HCT116 (cell line): ENCODE results near the gene POU3F4. TPM values are rescaled to one million over a fixed set of nuclear protein-coding genes. Genes with fewer than 3 reads are reported as not detected.

Experiments
- ATAC-seq: fragments of 200-7000 bp; cut with Tn5 transposase; 2 replicates; pipeline ENCODE4 v1.9.1; 2020; ENCODE audit warnings: mild to moderate bottlenecking, moderate library complexity
- BruUV-seq: library from RNA; stranded (reverse); fragments of 400-500 nt; replicated peaks from 2 replicates; lab custom pipeline; 2021; lab: Mats Ljungman, UMichigan
- CTCF ChIA-PET: fragments of 300-600 bp; sonication (Branson Sonifier 250); formaldehyde crosslinking; loops from one replicate; lab custom pipeline; 2021; ENCODE audit warnings: antibody characterized with exemption; lab: Charles Lee
- POLR2A ChIA-PET: fragments of 300-600, 350-600 bp; sonication (Branson Sonifier 250); formaldehyde crosslinking; loops from one replicate; lab custom pipeline; 2021; ENCODE audit warnings: antibody characterized with exemption; lab: Charles Lee
- RAD21 ChIA-PET, 2 experiments: fragments of 300-600 bp; sonication (Branson Sonifier 250); formaldehyde crosslinking; loops; one replicate each; lab custom pipeline; 2023; ENCODE audit warnings: low total read pairs in 2 of 2; ENCODE audit not compliant: uncharacterized antibody in 2 of 2, unreplicated experiment in 2 of 2, low non-redundant PET in 1 of 2; lab: Charles Lee
- DNase-seq: peaks from one replicate; pipeline ENCODE4 v3.0.0-alpha.2; 2010; ENCODE audit warnings: low read depth, low spot score
- H2AFZ ChIP-seq: fragments of 200-600 bp; shearing (Covaris generic), sonication (generic); 2 replicates; pipeline ENCODE4 v1.6.1; 2017; ENCODE audit warnings: low read depth, mixed run types, mixed read lengths, antibody characterized with exemption, low read length; ENCODE audit not compliant: poor library complexity, severe bottlenecking
- H3K27ac ChIP-seq: 2 replicates; pipeline ENCODE4 v1.5.1; 2012; ENCODE audit warnings: low read depth, low read length
- H3K27me3 ChIP-seq: fragments of 200-600 bp; sonication (generic); 2 replicates; pipeline ENCODE4 v1.6.1; 2016; ENCODE audit warnings: mixed run types, low read length, mixed read lengths; ENCODE audit not compliant: insufficient read depth
- H3K36me3 ChIP-seq, 2 experiments: fragments of 200-500 bp in 1 of 2; fragments of 200-600 bp in 1 of 2; sonication (Bioruptor generic) in 1 of 2; sonication (generic) in 1 of 2; 2 replicates each; pipeline versions ENCODE4 v1.5.1 to v1.6.1; 2014 to 2016; ENCODE audit warnings: low read length in 2 of 2, inconsistent platforms in 1 of 2, mixed read lengths in 1 of 2, mixed run types in 1 of 2; ENCODE audit not compliant: insufficient read depth in 2 of 2, control insufficient read depth in 1 of 2
- H3K4me1 ChIP-seq, 2 experiments: fragments of 200-600 bp in 1 of 2; sonication (generic) in 1 of 2; 2 replicates each; pipeline versions ENCODE4 v1.5.1 to v1.6.1; 2012 to 2017; ENCODE audit warnings: low read length in 2 of 2, inconsistent platforms in 1 of 2, mild to moderate bottlenecking in 1 of 2, mixed read lengths in 1 of 2, mixed run types in 1 of 2, moderate library complexity in 1 of 2; ENCODE audit not compliant: insufficient read depth in 2 of 2, control insufficient read depth in 1 of 2
- H3K4me2 ChIP-seq: fragments of 200-600 bp; sonication (generic); 2 replicates; pipeline ENCODE4 v1.6.1; 2017; ENCODE audit warnings: mixed run types, low read length, mixed read lengths
- H3K4me3 ChIP-seq, 2 experiments: fragments of 200-600 bp in 1 of 2; sonication (generic) in 1 of 2; replicated peaks in 1 of 2; 2 replicates each; pipeline ENCODE4 v1.5.1; 2011 to 2016; ENCODE audit warnings: low read length in 2 of 2, control low read depth in 1 of 2, low read depth in 1 of 2, mild to moderate bottlenecking in 1 of 2, mixed read lengths in 1 of 2, mixed run types in 1 of 2
- H3K79me2 ChIP-seq: fragments of 200-600 bp; sonication (generic); 2 replicates; pipeline ENCODE4 v1.6.1; 2017; ENCODE audit warnings: mild to moderate bottlenecking, mixed run types, low read length, moderate library complexity, mixed read lengths; ENCODE audit not compliant: insufficient read depth
- H3K9ac ChIP-seq: fragments of 200-600 bp; sonication (generic); 2 replicates; pipeline ENCODE4 v1.6.1; 2016; ENCODE audit warnings: low read length, mixed read lengths
- H3K9me2 ChIP-seq: fragments of 200-600 bp; sonication (generic), shearing (Covaris generic); 2 replicates; pipeline ENCODE4 v1.6.1; 2017; ENCODE audit warnings: mixed run types, mild to moderate bottlenecking, moderate library complexity; ENCODE audit not compliant: insufficient read depth
- H3K9me3 ChIP-seq, 2 experiments: fragments of 200-500 bp in 1 of 2; fragments of 200-600 bp in 1 of 2; sonication (Bioruptor generic) in 1 of 2; sonication (generic) in 1 of 2; 2 replicates each; pipeline ENCODE4 v1.6.1; 2014 to 2017; ENCODE audit warnings: low read length in 2 of 2, mixed read lengths in 2 of 2, inconsistent platforms in 1 of 2, low read depth in 1 of 2, mild to moderate bottlenecking in 1 of 2, mixed run types in 1 of 2, moderate library complexity in 1 of 2; ENCODE audit not compliant: control insufficient read depth in 1 of 2, insufficient read depth in 1 of 2
- H4K20me1 ChIP-seq: fragments of 200-600 bp; sonication (generic), shearing (Covaris generic); 2 replicates; pipeline ENCODE4 v1.6.1; 2017; ENCODE audit warnings: mixed run types, mild to moderate bottlenecking, moderate library complexity; ENCODE audit not compliant: insufficient read depth
- CTCF ChIP-seq, 3 experiments: fragments of 200-600 bp in 1 of 3; sonication (generic) in 1 of 3; IDR thresholded peaks in 2 of 3; conservative IDR thresholded peaks in 1 of 3; 2 replicates each; pipeline ENCODE4 v1.5.1; 2012 to 2017; ENCODE audit warnings: low read depth in 2 of 3, low read length in 2 of 3, antibody characterized with exemption in 1 of 3, borderline replicate concordance in 1 of 3, control low read depth in 1 of 3, mild to moderate bottlenecking in 1 of 3, mixed read lengths in 1 of 3, mixed run types in 1 of 3, moderate library complexity in 1 of 3; ENCODE audit not compliant: insufficient read depth in 1 of 3
- TCF7L2 ChIP-seq: IDR thresholded peaks from 2 replicates; pipeline ENCODE4 v1.7.0; 2011; ENCODE audit warnings: borderline replicate concordance, inconsistent platforms; ENCODE audit not compliant: insufficient read depth, insufficient read length; ENCODE audit errors: extremely low read depth
- intact Hi-C: fragments of 100-400 bp; cut with micrococcal nuclease; formaldehyde crosslinking; loops from 2 replicates; pipeline ENCODE4 v1.10.0; 2022
- total RNA-seq: library from RNA; stranded (reverse); gene quantifications from one replicate; pipeline ENCODE4 v1.2.1, GENCODE V29; 2021; ENCODE audit not compliant: unreplicated experiment
- TF ChIP-seq, protein P1 (sequence below): IDR thresholded peaks from 2 replicates; pipeline ENCODE4 v1.6.1; 2012; ENCODE audit warnings: low read depth

POU3F4 gene
- total RNA-seq, 1 experiment from 2014 or later = not detected

DNA sequence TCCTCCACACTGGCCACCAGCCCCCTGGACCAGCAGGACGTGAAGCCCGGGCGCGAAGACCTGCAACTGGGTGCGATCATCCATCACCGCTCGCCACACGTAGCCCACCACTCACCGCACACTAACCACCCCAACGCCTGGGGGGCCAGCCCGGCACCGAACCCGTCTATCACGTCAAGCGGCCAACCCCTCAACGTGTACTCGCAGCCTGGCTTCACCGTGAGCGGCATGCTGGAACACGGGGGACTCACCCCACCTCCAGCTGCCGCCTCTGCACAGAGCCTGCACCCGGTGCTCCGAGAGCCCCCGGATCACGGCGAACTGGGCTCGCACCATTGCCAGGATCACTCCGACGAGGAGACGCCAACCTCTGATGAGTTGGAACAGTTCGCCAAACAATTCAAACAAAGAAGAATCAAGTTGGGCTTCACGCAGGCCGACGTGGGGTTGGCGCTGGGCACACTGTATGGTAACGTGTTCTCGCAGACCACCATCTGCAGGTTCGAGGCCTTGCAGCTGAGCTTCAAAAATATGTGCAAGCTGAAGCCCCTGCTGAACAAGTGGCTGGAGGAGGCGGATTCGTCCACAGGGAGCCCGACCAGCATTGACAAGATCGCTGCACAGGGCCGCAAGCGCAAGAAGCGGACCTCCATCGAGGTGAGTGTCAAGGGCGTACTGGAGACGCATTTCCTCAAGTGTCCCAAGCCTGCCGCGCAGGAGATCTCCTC lies 600 bp downstream of the POU3F4 start:
- Histone ChIP-seq H3K36me3 (no peaks in the 10 kb centered on the region), H2AFZ (no peak overlapping the region), H3K9me2 (no peaks in the 10 kb centered on the region), H3K9me3 (no peaks in the 10 kb centered on the region), H3K4me1 (no peaks in the 10 kb centered on the region), H3K9ac (no peak overlapping the region), H3K4me2 (no peak overlapping the region), H3K27me3 (no peaks in the 10 kb centered on the region), H3K79me2 (no peaks in the 10 kb centered on the region), H3K27ac (no peak overlapping the region), H4K20me1 (no peaks in the 10 kb centered on the region), H3K4me3 (no peak overlapping the region)
- ChIA-PET POLR2A (no interaction called here), CTCF (no interaction called here), RAD21 (no interaction called here)
- DNase-seq (no peak), ATAC-seq (no peak)
- no TSS peak for BruUV-seq
- TF ChIP-seq TCF7L2 (no peak), CTCF (IDR thresholded peaks at IDR 0.05 in 2 of 3, conservative IDR thresholded peaks at IDR 0.05 in 1 of 3; ENCODE audit: borderline replicate concordance in 1 of 3, insufficient read depth in 1 of 3, low read depth in 2 of 3, low read length in 2 of 3) (no peak)
- TF ChIP-seq, protein P1, sequence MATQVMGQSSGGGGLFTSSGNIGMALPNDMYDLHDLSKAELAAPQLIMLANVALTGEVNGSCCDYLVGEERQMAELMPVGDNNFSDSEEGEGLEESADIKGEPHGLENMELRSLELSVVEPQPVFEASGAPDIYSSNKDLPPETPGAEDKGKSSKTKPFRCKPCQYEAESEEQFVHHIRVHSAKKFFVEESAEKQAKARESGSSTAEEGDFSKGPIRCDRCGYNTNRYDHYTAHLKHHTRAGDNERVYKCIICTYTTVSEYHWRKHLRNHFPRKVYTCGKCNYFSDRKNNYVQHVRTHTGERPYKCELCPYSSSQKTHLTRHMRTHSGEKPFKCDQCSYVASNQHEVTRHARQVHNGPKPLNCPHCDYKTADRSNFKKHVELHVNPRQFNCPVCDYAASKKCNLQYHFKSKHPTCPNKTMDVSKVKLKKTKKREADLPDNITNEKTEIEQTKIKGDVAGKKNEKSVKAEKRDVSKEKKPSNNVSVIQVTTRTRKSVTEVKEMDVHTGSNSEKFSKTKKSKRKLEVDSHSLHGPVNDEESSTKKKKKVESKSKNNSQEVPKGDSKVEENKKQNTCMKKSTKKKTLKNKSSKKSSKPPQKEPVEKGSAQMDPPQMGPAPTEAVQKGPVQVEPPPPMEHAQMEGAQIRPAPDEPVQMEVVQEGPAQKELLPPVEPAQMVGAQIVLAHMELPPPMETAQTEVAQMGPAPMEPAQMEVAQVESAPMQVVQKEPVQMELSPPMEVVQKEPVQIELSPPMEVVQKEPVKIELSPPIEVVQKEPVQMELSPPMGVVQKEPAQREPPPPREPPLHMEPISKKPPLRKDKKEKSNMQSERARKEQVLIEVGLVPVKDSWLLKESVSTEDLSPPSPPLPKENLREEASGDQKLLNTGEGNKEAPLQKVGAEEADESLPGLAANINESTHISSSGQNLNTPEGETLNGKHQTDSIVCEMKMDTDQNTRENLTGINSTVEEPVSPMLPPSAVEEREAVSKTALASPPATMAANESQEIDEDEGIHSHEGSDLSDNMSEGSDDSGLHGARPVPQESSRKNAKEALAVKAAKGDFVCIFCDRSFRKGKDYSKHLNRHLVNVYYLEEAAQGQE = no peak
- intact Hi-C loops = no loop called here
